H9 (cell line): ENCODE measurements around the gene KIF26B. TPM values are rescaled to one million over a fixed set of nuclear protein-coding genes. Genes with fewer than 3 reads are reported as not detected.

Source experiments
- DNase-seq: peaks from one replicate; pipeline ENCODE4 v3.0.0-alpha.2; 2017
- H2AFZ ChIP-seq: one replicate; pipeline ENCODE4 v1.6.1; 2013; ENCODE audit warnings: mild to moderate bottlenecking, low read length, control low read depth, moderate library complexity
- H2AK5ac ChIP-seq: 2 replicates; pipeline ENCODE4 v1.6.1; 2013; ENCODE audit warnings: low read length, control low read depth, mixed read lengths; ENCODE audit not compliant: insufficient read length
- H2BK120ac ChIP-seq: one replicate; pipeline ENCODE4 v1.6.1; 2013; ENCODE audit warnings: low read depth, mild to moderate bottlenecking, low read length, control low read depth, inconsistent platforms; ENCODE audit not compliant: poor library complexity, severe bottlenecking
- H2BK12ac ChIP-seq: 2 replicates; pipeline ENCODE4 v1.6.1; 2013; ENCODE audit warnings: low read length, control low read depth, mixed read lengths, low read depth; ENCODE audit not compliant: insufficient read length
- H2BK15ac ChIP-seq: 2 replicates; pipeline ENCODE4 v1.6.1; 2013; ENCODE audit warnings: low read depth, low read length, control low read depth
- H2BK20ac ChIP-seq: one replicate; pipeline ENCODE4 v1.6.1; 2013; ENCODE audit warnings: low read depth, mild to moderate bottlenecking, low read length, control low read depth, inconsistent platforms; ENCODE audit not compliant: poor library complexity, severe bottlenecking
- H2BK5ac ChIP-seq: 2 replicates; pipeline ENCODE4 v1.6.1; 2013; ENCODE audit warnings: low read length, control low read depth, mixed read lengths; ENCODE audit not compliant: insufficient read length
- H3K14ac ChIP-seq: 2 replicates; pipeline ENCODE4 v1.6.1; 2013; ENCODE audit warnings: low read length, control low read depth; ENCODE audit not compliant: insufficient read depth
- H3K18ac ChIP-seq: 2 replicates; pipeline ENCODE4 v1.6.1; 2013; ENCODE audit warnings: low read depth, mild to moderate bottlenecking, mixed read lengths, low read length, control low read depth; ENCODE audit not compliant: insufficient read length
- H3K23ac ChIP-seq: 2 replicates; pipeline ENCODE4 v1.6.1; 2013; ENCODE audit warnings: low read length, control low read depth, mixed read lengths, low read depth; ENCODE audit not compliant: insufficient read length
- H3K23me2 ChIP-seq: 2 replicates; pipeline ENCODE4 v1.6.1; 2013; ENCODE audit warnings: low read depth, mild to moderate bottlenecking, mixed read lengths, low read length, control low read depth; ENCODE audit not compliant: insufficient read length, poor library complexity, severe bottlenecking
- H3K27ac ChIP-seq: 2 replicates; pipeline ENCODE4 v1.5.1; 2013; ENCODE audit warnings: low read length, control low read depth, mixed read lengths, low read depth; ENCODE audit not compliant: insufficient read length
- H3K27me3 ChIP-seq: 2 replicates; pipeline ENCODE4 v1.6.1; 2013; ENCODE audit warnings: low read length, control low read depth, inconsistent platforms; ENCODE audit not compliant: insufficient read depth
- H3K4ac ChIP-seq: 2 replicates; pipeline ENCODE4 v1.6.1; 2013; ENCODE audit warnings: low read depth, mild to moderate bottlenecking, control low read depth, inconsistent platforms, low read length, moderate library complexity
- H3K4me1 ChIP-seq: 2 replicates; pipeline ENCODE4 v1.6.1; 2013; ENCODE audit warnings: low read length, control low read depth, inconsistent platforms; ENCODE audit not compliant: insufficient read depth
- H3K4me2 ChIP-seq: 2 replicates; pipeline ENCODE4 v1.6.1; 2013; ENCODE audit warnings: low read length, control low read depth, mixed read lengths; ENCODE audit not compliant: insufficient read length, insufficient read depth
- H3K56ac ChIP-seq: 2 replicates; pipeline ENCODE4 v1.6.1; 2013; ENCODE audit warnings: low read depth, mild to moderate bottlenecking, mixed read lengths, low read length, control low read depth; ENCODE audit not compliant: insufficient read length
- H3K79me1 ChIP-seq: 2 replicates; pipeline ENCODE4 v1.6.1; 2013; ENCODE audit warnings: low read depth, mild to moderate bottlenecking, moderate library complexity, low read length, control low read depth, inconsistent platforms; ENCODE audit not compliant: insufficient read depth, poor library complexity, severe bottlenecking
- H3K79me2 ChIP-seq: 2 replicates; pipeline ENCODE4 v1.6.1; 2013; ENCODE audit warnings: low read length, control low read depth, inconsistent platforms; ENCODE audit not compliant: insufficient read depth
- H3K9ac ChIP-seq: 2 replicates; pipeline ENCODE4 v1.6.1; 2013; ENCODE audit warnings: low read length, control low read depth, mixed read lengths; ENCODE audit not compliant: insufficient read length; ENCODE audit errors: extremely low read depth
- H3K9me3 ChIP-seq: one replicate; pipeline ENCODE4 v1.6.1; 2013; ENCODE audit warnings: low read depth, low read length, inconsistent platforms; ENCODE audit not compliant: control insufficient read depth
- H3T11ph ChIP-seq: one replicate; pipeline ENCODE4 v1.6.1; 2013; ENCODE audit warnings: mild to moderate bottlenecking, low read length, control low read depth, inconsistent platforms
- H4K20me1 ChIP-seq: one replicate; pipeline ENCODE4 v1.6.1; 2013; ENCODE audit not compliant: control insufficient read depth, insufficient read length, insufficient read depth
- H4K5ac ChIP-seq: 2 replicates; pipeline ENCODE4 v1.6.1; 2013; ENCODE audit warnings: low read depth, mild to moderate bottlenecking, mixed read lengths, low read length, control low read depth; ENCODE audit not compliant: insufficient read length
- H4K8ac ChIP-seq: replicated peaks from 2 replicates; pipeline ENCODE4 v1.6.1; 2013; ENCODE audit warnings: low read length, control low read depth, mixed read lengths, low read depth; ENCODE audit not compliant: insufficient read length
- H4K91ac ChIP-seq: 2 replicates; pipeline ENCODE4 v1.6.1; 2013; ENCODE audit warnings: low read depth, mild to moderate bottlenecking, moderate library complexity, mixed read lengths, low read length, control low read depth; ENCODE audit not compliant: insufficient read length
- H3K27ac Mint-ChIP-seq, 3 experiments: 2 replicates in 2 of 3; 3 replicates in 1 of 3; pipeline ENCODE4 v1.8.0; 2020 to 2021; ENCODE audit warnings: mixed read lengths in 3 of 3, mild to moderate bottlenecking in 1 of 3, moderate library complexity in 1 of 3
- H3K27me3 Mint-ChIP-seq: 2 replicates; pipeline ENCODE4 v1.8.0; 2021; ENCODE audit warnings: low read depth, mild to moderate bottlenecking, moderate library complexity, mixed read lengths
- H3K36me3 Mint-ChIP-seq, 3 experiments: 2 replicates in 2 of 3; 3 replicates in 1 of 3; pipeline ENCODE4 v1.8.0; 2020 to 2021; ENCODE audit warnings: low read depth in 3 of 3, mixed read lengths in 3 of 3; ENCODE audit not compliant: insufficient read depth in 1 of 3
- H3K4me1 Mint-ChIP-seq, 2 experiments: 2 replicates each; pipeline ENCODE4 v1.8.0; 2020; ENCODE audit warnings: mixed read lengths in 2 of 2
- H3K4me3 Mint-ChIP-seq, 2 experiments: 2 replicates in 1 of 2; 3 replicates in 1 of 2; pipeline ENCODE4 v1.8.0; 2020 to 2021; ENCODE audit warnings: mild to moderate bottlenecking in 2 of 2, mixed read lengths in 2 of 2, moderate library complexity in 1 of 2
- H3K9me3 Mint-ChIP-seq, 2 experiments: 2 replicates in 1 of 2; 3 replicates in 1 of 2; pipeline ENCODE4 v1.8.0; 2020; ENCODE audit warnings: mild to moderate bottlenecking in 2 of 2, mixed read lengths in 2 of 2, moderate library complexity in 1 of 2
- CTCF ChIP-seq: fragments of 200-600 bp; sonication (generic); conservative IDR thresholded peaks from 3 replicates; pipeline ENCODE4 v1.8.0; 2021; ENCODE audit warnings: antibody characterized with exemption, mild to moderate bottlenecking
- WGBS: extraction: QIAGEN DNeasy Blood & Tissue Kit; methylation state at CpG from one replicate; pipeline ENCODE4 v1.1.7; 2013; ENCODE audit warnings: missing lambda C conversion rate, low lambda C conversion rate, mixed read lengths; ENCODE audit not compliant: insufficient read length; ENCODE audit errors: extremely low coverage; 5-methylcytosine and 5-hydroxymethylcytosine counted together
- total RNA-seq: library from RNA; stranded (reverse); gene quantifications from 2 replicates; pipeline ENCODE4 v1.2.1, GENCODE V29; 2021

KIF26B gene
- total RNA-seq, 1 experiment from 2014 or later: 0.13 TPM

- peaks cover 0 to 7% of the 10 kb centered on the region in 2 experiments; a peak in 4 of 5 replicates for H3K9me3 Mint-ChIP-seq
- Histone ChIP-seq H2AK5ac (no peak overlapping the region), H2AFZ (no peak overlapping the region), H3K23me2 (no peaks in the 10 kb centered on the region), H3K4me2 (no peak overlapping the region), H3K27ac (no peak overlapping the region), H3T11ph (no peak overlapping the region), H3K56ac (no peak overlapping the region), H3K18ac (no peak overlapping the region), H2BK12ac (no peak overlapping the region), H3K4ac (no peak overlapping the region), H3K79me2 (no peaks in the 10 kb centered on the region), H3K14ac (no peak overlapping the region), H3K9me3 (no peaks in the 10 kb centered on the region), H2BK120ac (no peak overlapping the region), H2BK15ac (no peak overlapping the region), H4K5ac (no peak overlapping the region), H4K20me1 (no peaks in the 10 kb centered on the region), H4K91ac (no peak overlapping the region), H2BK5ac (no peak overlapping the region), H3K4me1 (peaks cover 8% of the 10 kb centered on the region; the same call in 1 of the 2 replicates), H3K23ac (no peak overlapping the region), H3K27me3 (no peaks in the 10 kb centered on the region), H2BK20ac (no peak overlapping the region), H3K79me1 (no peaks in the 10 kb centered on the region), H4K8ac (no peak overlapping the region), H3K9ac (no peak overlapping the region)
- no peak for TF ChIP-seq CTCF
- H3K27me3 Mint-ChIP-seq: peaks cover 9% of the 10 kb centered on the region
- H3K36me3 Mint-ChIP-seq: peaks cover 0 to 4% (median 2%) of the 10 kb centered on the region in 3 experiments; a peak in 1 of 7 replicates
- no peak for DNase-seq
- H3K4me3 Mint-ChIP-seq: no peak overlapping the region
- H3K4me1 Mint-ChIP-seq: peaks cover 22 to 25% of the 10 kb centered on the region in 2 experiments
- WGBS: no CpG with 5 or more reads among the region's 13 CpGs
- H3K27ac Mint-ChIP-seq: no peak overlapping the region
Measured at GRCh38 chr1:245168086-245168485, 13.3 kb downstream of the KIF26B start.
